HG02943 (cell line): ENCODE measurements around the gene MICAL3.

Experiments
- ATAC-seq: cut with Tn5 transposase; IDR thresholded peaks from one replicate; pipeline ENCODE4 v1.9.1; 2021; ENCODE audit warnings: mild to moderate bottlenecking, low read depth, moderate library complexity; ENCODE audit not compliant: unreplicated experiment

The MICAL3 gene

GRCh38 chr22:17825876-17826550 is 198.3 kb downstream of the MICAL3 start:
- ATAC-seq = no peak

- no peak for ATAC-seq
Observed at GRCh38 chr22:17824457-17824856, 199.9 kb downstream of the MICAL3 start.

- no peak for ATAC-seq
Observed at GRCh38 chr22:17823964-17824363, 200.4 kb downstream of the MICAL3 start.

GRCh38 chr22:17823226-17823625 is 201.1 kb downstream of the MICAL3 start:
- no peak for ATAC-seq

GRCh38 chr22:17822087-17822486 is 202.3 kb downstream of the MICAL3 start:
- ATAC-seq = no peak

GRCh38 chr22:17820879-17821439 is 203.4 kb downstream of the MICAL3 start:
- no peak for ATAC-seq

GRCh38 chr22:17818649-17819048 is 205.7 kb downstream of the MICAL3 start:
- ATAC-seq = no peak

GRCh38 chr22:17818180-17818579 is 206.2 kb downstream of the MICAL3 start:
- ATAC-seq = no peak

- ATAC-seq = no peak
Observed at GRCh38 chr22:17817511-17818065, 206.8 kb downstream of the MICAL3 start.

- ATAC-seq = no peak
Observed at GRCh38 chr22:17817079-17817478, 207.3 kb downstream of the MICAL3 start.

GRCh38 chr22:17816649-17817048 is 207.7 kb downstream of the MICAL3 start:
- no peak for ATAC-seq

GRCh38 chr22:17815703-17816254 is 208.6 kb downstream of the MICAL3 start:
- ATAC-seq = no peak

GRCh38 chr22:17814830-17815229 is 209.5 kb downstream of the MICAL3 start:
- no peak for ATAC-seq

- ATAC-seq = no peak
Observed at GRCh38 chr22:17814084-17814483, 210.3 kb downstream of the MICAL3 start.

- ATAC-seq = no peak
Observed at GRCh38 chr22:17811119-17811518, 213.2 kb downstream of the MICAL3 start.

- no peak for ATAC-seq
Observed at GRCh38 chr22:17810570-17811116, 213.7 kb downstream of the MICAL3 start.

- no peak for ATAC-seq
Observed at GRCh38 chr22:17808693-17809403, 215.5 kb downstream of the MICAL3 start.

GRCh38 chr22:17807578-17808410 is 216.6 kb downstream of the MICAL3 start:
- no peak for ATAC-seq

GRCh38 chr22:17807086-17807485 is 217.3 kb downstream of the MICAL3 start:
- ATAC-seq = no peak

- no peak for ATAC-seq
Observed at GRCh38 chr22:17806437-17806836, 217.9 kb downstream of the MICAL3 start.
